K562 (cell line): ENCODE results near the gene CCL19. TPM values are rescaled to one million over a fixed set of nuclear protein-coding genes. Genes with fewer than 3 reads are reported as not detected.
A peak's percentile ranks its signal among the peaks of the same experiment; 100 is the strongest.

Source experiments
- ATAC-seq: fragments of 200-7000 bp; cut with Tn5 transposase; 3 replicates; pipeline ENCODE4 v1.9.1; 2020; ENCODE audit warnings: moderate library complexity
- BruUV-seq: library from RNA; stranded (reverse); fragments of 400-500 nt; replicated peaks from 2 replicates; lab custom pipeline; 2021; lab: Mats Ljungman, UMichigan
- CTCF ChIA-PET: fragments of 300-600 bp; formaldehyde crosslinking; extraction: SDS; loops from one replicate; lab custom pipeline; 2021; ENCODE audit warnings: low intra/inter-chr PET ratio; lab: Yijun Ruan, JAX
- POLR2A ChIA-PET: fragments of 300-600, 350-650 bp; sonication (Branson Sonifier 250); formaldehyde crosslinking; extraction: SDS; loops from one replicate; lab custom pipeline; 2021; ENCODE audit warnings: antibody characterized with exemption, inconsistent platforms; lab: Yijun Ruan, JAX
- DNase-seq, 4 experiments: peaks; one replicate each; pipeline versions ENCODE4 v3.0.0 to v3.0.0-alpha.2; 2011 to 2018; ENCODE audit warnings: low spot score in 3 of 4, mixed read lengths in 3 of 4; ENCODE audit errors: extremely low read depth in 1 of 4
- FAIRE-seq: peaks from 2 replicates; lab custom pipeline; 2011; peaks lifted over from hg19 to GRCh38; lab: Jason Lieb, UNC
- H2AFZ ChIP-seq: 2 replicates; pipeline ENCODE4 v1.6.0; 2011; ENCODE audit warnings: low read depth, low read length, control low read depth, inconsistent platforms
- H3K27ac ChIP-seq: fragments of 200-600 bp; 3 replicates; pipeline ENCODE4 v1.8.0; 2011; ENCODE audit warnings: low read depth, mild to moderate bottlenecking, control low read depth, inconsistent platforms, low read length, moderate library complexity, mixed read lengths; ENCODE audit errors: extremely low read depth
- H3K27me3 ChIP-seq, 2 experiments: fragments of 300-600 bp in 1 of 2; 2 replicates in 1 of 2; 3 replicates in 1 of 2; pipeline versions ENCODE4 v1.6.0 to v1.8.0; 2011; ENCODE audit warnings: inconsistent platforms in 2 of 2, low read length in 2 of 2, mild to moderate bottlenecking in 1 of 2, mixed read lengths in 1 of 2, moderate library complexity in 1 of 2; ENCODE audit not compliant: control insufficient read depth in 2 of 2, insufficient read depth in 2 of 2
- H3K36me3 ChIP-seq: fragments of 300-600 bp; 3 replicates; pipeline ENCODE4 v1.8.0; 2011; ENCODE audit warnings: mild to moderate bottlenecking, low read length, inconsistent platforms; ENCODE audit not compliant: control insufficient read depth, insufficient read depth
- H3K4me1 ChIP-seq, 2 experiments: fragments of 200-600 bp in 1 of 2; replicated peaks in 1 of 2; 2 replicates in 1 of 2; 3 replicates in 1 of 2; pipeline versions ENCODE4 v1.5.1 to v1.8.0; 2011; ENCODE audit warnings: inconsistent platforms in 2 of 2, low read length in 2 of 2, mild to moderate bottlenecking in 1 of 2, mixed read lengths in 1 of 2, moderate library complexity in 1 of 2; ENCODE audit not compliant: control insufficient read depth in 2 of 2, insufficient read depth in 2 of 2
- H3K4me2 ChIP-seq: 2 replicates; pipeline ENCODE4 v1.6.1; 2011; ENCODE audit warnings: low read length, control low read depth, inconsistent platforms, mixed read lengths; ENCODE audit not compliant: insufficient read depth
- H3K4me3 ChIP-seq: fragments of 200-600 bp; sonication (generic), shearing (Covaris generic); 2 replicates; pipeline ENCODE4 v1.5.1; 2016; ENCODE audit warnings: control low read depth, inconsistent platforms
- H3K79me2 ChIP-seq: fragments of 200-600 bp; 3 replicates; pipeline ENCODE4 v1.8.0; 2011; ENCODE audit warnings: low read length, inconsistent platforms; ENCODE audit not compliant: control insufficient read depth, insufficient read depth
- H3K9ac ChIP-seq, 2 experiments: 2 replicates each; pipeline versions ENCODE4 v1.6.0 to v1.6.1; 2011; ENCODE audit warnings: low read depth in 2 of 2, low read length in 2 of 2, control low read depth in 1 of 2, inconsistent platforms in 1 of 2, mild to moderate bottlenecking in 1 of 2, mixed read lengths in 1 of 2; ENCODE audit not compliant: insufficient read depth in 1 of 2
- H3K9me1 ChIP-seq: one replicate; pipeline ENCODE4 v1.6.0; 2011; ENCODE audit warnings: inconsistent platforms, mild to moderate bottlenecking, low read length, moderate library complexity; ENCODE audit not compliant: control insufficient read depth, insufficient read depth
- H3K9me3 ChIP-seq: replicated peaks from 2 replicates; pipeline ENCODE4 v1.5.1; 2011; ENCODE audit warnings: low read depth, low read length, inconsistent platforms; ENCODE audit not compliant: control insufficient read depth, insufficient read depth
- H4K20me1 ChIP-seq: replicated peaks from 2 replicates; pipeline ENCODE4 v1.6.1; 2011; ENCODE audit warnings: low read length, inconsistent platforms, mixed read lengths; ENCODE audit not compliant: control insufficient read depth, insufficient read depth
- BCLAF1 ChIP-seq, 2 experiments: fragments of 450-650 bp in 1 of 2; IDR thresholded peaks; 2 replicates each; pipeline ENCODE4 v1.6.1; 2011 to 2017; ENCODE audit warnings: low read depth in 2 of 2, antibody characterized with exemption in 1 of 2, borderline replicate concordance in 1 of 2, low read length in 1 of 2, mild to moderate bottlenecking in 1 of 2, mixed read lengths in 1 of 2; ENCODE audit not compliant: control insufficient read depth in 1 of 2
- BMI1 ChIP-seq: fragments of 150-350 bp; IDR thresholded peaks from 2 replicates; pipeline ENCODE4 v1.6.1; 2014; ENCODE audit warnings: low read length
- HDAC8 ChIP-seq: fragments of 450-650 bp; IDR thresholded peaks from 2 replicates; pipeline ENCODE4 v1.6.1; 2016; ENCODE audit warnings: mild to moderate bottlenecking, missing genetic modification characterization, moderate library complexity, missing compliant biosample characterization
- POLR2A ChIP-seq: fragments of 450-650 bp; conservative IDR thresholded peaks from 2 replicates; pipeline ENCODE4 v1.6.1; 2016
- WGBS: fragments of 100-300 bp; shearing (Covaris generic); methylation state at CpG from one replicate; pipeline ENCODE4 v1.1.6; 2016; ENCODE audit warnings: low coverage, mixed read lengths; ENCODE audit not compliant: insufficient coverage; ENCODE audit errors: missing lambda C conversion rate; 5-methylcytosine and 5-hydroxymethylcytosine counted together
- in situ Hi-C: fragments of 300-500 bp; cut with MboI; formaldehyde crosslinking; loops from 4 replicates; pipeline ENCODE4 v1.15.0; 2018; ENCODE audit warnings: inconsistent platforms, mixed read lengths
- intact Hi-C: fragments of 100-400 bp; cut with micrococcal nuclease; formaldehyde crosslinking; loops from 2 replicates; pipeline ENCODE4 v1.14.2; 2022
- polyA plus RNA-seq, 8 experiments: library from polyadenylated mRNA; depleted of rRNA in 4 of 8; stranded (reverse) in 5 of 8; unstranded in 3 of 8; fragments of >200 nt; fragmentation: Nextera tagmentation in 2 of 8; fragmentation: Illumina TruSeq in 1 of 8; extraction: Ambion mirVana in 2 of 8; extraction: Trizol in 1 of 8; gene quantifications; 2 replicates each; pipeline versions ENCODE4 v1.2.1 to v1.2.3, GENCODE V29; 2011 to 2014; ENCODE audit warnings: inconsistent platforms in 1 of 8, missing spikeins in 1 of 8
- total RNA-seq, 7 experiments: library from RNA; depleted of rRNA in 6 of 7; stranded (reverse); fragments of >200 nt in 6 of 7; fragmentation: Illumina TruSeq in 2 of 7; extraction: Trizol in 2 of 7; gene quantifications; 2 replicates each; pipeline versions ENCODE4 v1.2.1 to v1.2.3, GENCODE V29; 2011 to 2021; ENCODE audit warnings: low replicate concordance in 1 of 7
- TF ChIP-seq, protein P1 (sequence below): fragments of 250-450 bp; sonication (Bioruptor Pico); IDR thresholded peaks from 2 replicates; pipeline ENCODE4 v1.4.0; 2020; ENCODE audit warnings: mild to moderate bottlenecking

Gene CCL19
- total and polyA plus RNA-seq, 9 of the 15 experiments (the other 6 are each of a cell fraction or from before 2014, with no cell fraction given): not detected

GRCh38 chr9:34674440-34674839 lies 16.6 kb downstream of the CCL19 start (continued):
- TF ChIP-seq BCLAF1 (IDR thresholded peaks at IDR 0.05; ENCODE audit: borderline replicate concordance in 1 of 2, control insufficient read depth in 1 of 2, low read depth in 2 of 2, low read length in 1 of 2) (no peak), BMI1 (no peak), HDAC8 (no peak)

- WGBS: 0% methylated on average over 1 of the region's 1 CpG
- Histone ChIP-seq H4K20me1 (0 out of 2 replicates have a peak, but pooled peaks cover 1% of the 10 kb centered on the region), H3K27me3 (no peaks in the 10 kb centered on the region)
- DNase-seq: no peak
- intact Hi-C loops: no loop called here
- no peak for TF ChIP-seq POLR2A
- TF ChIP-seq, protein P1, sequence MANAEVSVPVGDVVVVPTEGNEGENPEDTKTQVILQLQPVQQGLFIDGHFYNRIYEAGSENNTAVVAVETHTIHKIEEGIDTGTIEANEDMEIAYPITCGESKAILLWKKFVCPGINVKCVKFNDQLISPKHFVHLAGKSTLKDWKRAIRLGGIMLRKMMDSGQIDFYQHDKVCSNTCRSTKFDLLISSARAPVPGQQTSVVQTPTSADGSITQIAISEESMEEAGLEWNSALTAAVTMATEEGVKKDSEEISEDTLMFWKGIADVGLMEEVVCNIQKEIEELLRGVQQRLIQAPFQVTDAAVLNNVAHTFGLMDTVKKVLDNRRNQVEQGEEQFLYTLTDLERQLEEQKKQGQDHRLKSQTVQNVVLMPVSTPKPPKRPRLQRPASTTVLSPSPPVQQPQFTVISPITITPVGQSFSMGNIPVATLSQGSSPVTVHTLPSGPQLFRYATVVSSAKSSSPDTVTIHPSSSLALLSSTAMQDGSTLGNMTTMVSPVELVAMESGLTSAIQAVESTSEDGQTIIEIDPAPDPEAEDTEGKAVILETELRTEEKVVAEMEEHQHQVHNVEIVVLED (CRISPR knock-in tag): no peak
- TF ChIP-seq, all 486 proteins: peak for 0
- Histone ChIP-seq H3K9me3 (no peaks in the 10 kb centered on the region), H3K79me2 (peaks cover 20% of the 10 kb centered on the region), H2AFZ (no peak overlapping the region), H3K9ac (peak overlapping the region in 1 of 2 experiments; percentile 52; a peak in 1 of 4 replicates), H3K4me2 (no peak overlapping the region), H3K4me3 (no peak overlapping the region), H3K36me3 (peaks cover 14% of the 10 kb centered on the region; the same call in 2 of the 3 replicates), H3K4me1 (peaks cover 0 to 6% of the 10 kb centered on the region in 2 experiments; a peak in 3 of 5 replicates), H3K9me1 (no peaks in the 10 kb centered on the region), H3K27ac (no peak overlapping the region)
- ATAC-seq: no peak
- no peak for FAIRE-seq
- ChIA-PET POLR2A (interaction anchor here (0.6 kb wide), 1 partner anchor 1438 kb away, joined by 3 read pairs; no protein-coding TSS in a partner anchor), CTCF (no interaction called here)
- BruUV-seq: no TSS peak
- in situ Hi-C loops: no loop called here
Measured at GRCh38 chr9:34671307-34671706, 19.8 kb downstream of the CCL19 start.
